Putamen (tissue), 1 donor: ENCODE data around the gene GSN.

Experiments
- DNase-seq: peaks from one replicate; pipeline ENCODE4 v3.0.0-alpha.2; 2016; ENCODE audit warnings: low spot score

The GSN gene

GRCh38 chr9:121246821-121247561, 21.0 kb upstream of the GSN start:
- DNase-seq = no peak

GRCh38 chr9:121249563-121249962, 18.4 kb upstream of the GSN start:
- no peak for DNase-seq

- DNase-seq = no peak
These were observed 15.7 kb upstream of the GSN start for GRCh38 chr9:121252104-121252851.

GRCh38 chr9:121253162-121253561, 14.8 kb upstream of the GSN start:
- DNase-seq = no peak

GRCh38 chr9:121253821-121254501, 14.0 kb upstream of the GSN start:
- no peak for DNase-seq

GRCh38 chr9:121259498-121259897, 8.5 kb upstream of the GSN start:
- no peak for DNase-seq

- DNase-seq = no peak
These were observed 8.0 kb upstream of the GSN start for GRCh38 chr9:121259935-121260334.

- no peak for DNase-seq
These were observed 7.4 kb upstream of the GSN start for GRCh38 chr9:121260457-121261106.

GRCh38 chr9:121261107-121261460, 6.9 kb upstream of the GSN start:
- peak; percentile 93 for DNase-seq

GRCh38 chr9:121261755-121262154, 6.2 kb upstream of the GSN start:
- DNase-seq = no peak

GRCh38 chr9:121262423-121262822, 5.5 kb upstream of the GSN start:
- DNase-seq = no peak

- no peak for DNase-seq
These were observed 5.0 kb upstream of the GSN start for GRCh38 chr9:121262953-121263352.

GRCh38 chr9:121266356-121266755, 1.6 kb upstream of the GSN start:
- no peak for DNase-seq

- DNase-seq = no peak
These were observed 884 bp upstream of the GSN start for GRCh38 chr9:121266906-121267650.

GRCh38 chr9:121268598-121268850, 562 bp downstream of the GSN start:
- DNase-seq = no peak

- no peak for DNase-seq
These were observed 1.1 kb downstream of the GSN start for GRCh38 chr9:121268851-121269641.

GRCh38 chr9:121269642-121270254, 1.8 kb downstream of the GSN start:
- no peak for DNase-seq

- DNase-seq = peak; percentile 53
These were observed 3.7 kb downstream of the GSN start for GRCh38 chr9:121271368-121272341.

- DNase-seq = no peak
These were observed 4.5 kb downstream of the GSN start for GRCh38 chr9:121272401-121272948.
